B cell (primary cell): ENCODE measurements around the gene ERCC1. TPM values are rescaled to one million over a fixed set of nuclear protein-coding genes. Genes with fewer than 3 reads are reported as not detected.

Source experiments
- ATAC-seq: fragments of 200-7000 bp; cut with Tn5 transposase; one replicate; pipeline ENCODE4 v1.10.0; 2021; ENCODE audit warnings: low read depth, mild to moderate bottlenecking, moderate number of reproducible peaks, moderate library complexity
- CTCF ChIA-PET: fragments of 350-600 bp; sonication (Branson Sonifier 250); formaldehyde crosslinking; loops from one replicate; lab custom pipeline; 2021; ENCODE audit warnings: antibody characterized with exemption, inconsistent platforms; lab: Charles Lee
- POLR2A ChIA-PET: fragments of 350-600 bp; sonication (Branson Sonifier 250); formaldehyde crosslinking; loops from one replicate; lab custom pipeline; 2021; ENCODE audit warnings: antibody characterized with exemption; lab: Charles Lee
- DNase-seq: peaks from one replicate; pipeline ENCODE4 v3.0.0; 2013
- H2AFZ ChIP-seq: 2 replicates; pipeline ENCODE4 v1.6.1; 2012; ENCODE audit warnings: mild to moderate bottlenecking, low read depth, low read length; ENCODE audit not compliant: insufficient read depth, poor library complexity, severe bottlenecking
- H3K27ac ChIP-seq, 2 donors: 1 replicate in 1 of 2; 2 replicates in 1 of 2; pipeline ENCODE4 v1.5.1; 2012 to 2013; ENCODE audit warnings: low read length in 2 of 2, mild to moderate bottlenecking in 2 of 2, moderate library complexity in 1 of 2
- H3K27me3 ChIP-seq, 4 experiments: fragments of 200-600 bp in 1 of 4; sonication (generic) in 1 of 4; replicated peaks in 1 of 4; 1 replicate in 2 of 4; 2 replicates in 2 of 4; pipeline versions ENCODE4 v1.6.1 to v1.7.0; 2013 to 2016; ENCODE audit warnings: low read length in 3 of 4, mild to moderate bottlenecking in 2 of 4, mixed read lengths in 1 of 4, moderate library complexity in 1 of 4; ENCODE audit not compliant: insufficient read depth in 4 of 4, control insufficient read depth in 3 of 4; ENCODE audit errors: control extremely low read depth in 1 of 4
- H3K36me3 ChIP-seq, 2 experiments: replicated peaks in 1 of 2; 1 replicate in 1 of 2; 2 replicates in 1 of 2; pipeline versions ENCODE4 v1.6.1 to v1.7.1; 2013; ENCODE audit warnings: low read length in 1 of 2; ENCODE audit not compliant: insufficient read depth in 2 of 2, control insufficient read depth in 1 of 2; ENCODE audit errors: control extremely low read depth in 1 of 2, extremely low read depth in 1 of 2
- H3K4me1 ChIP-seq, 2 donors: fragments of 200-600 bp in 1 of 2; sonication (generic) in 1 of 2; 1 replicate in 1 of 2; 2 replicates in 1 of 2; pipeline versions ENCODE4 v1.5.1 to v1.6.1; 2013 to 2017; ENCODE audit warnings: low read length in 2 of 2; ENCODE audit not compliant: control insufficient read depth in 2 of 2, insufficient read depth in 2 of 2
- H3K4me2 ChIP-seq: replicated peaks from 2 replicates; pipeline ENCODE3; 2012; ENCODE audit warnings: mild to moderate bottlenecking, low read depth, low read length; ENCODE audit not compliant: poor library complexity, severe bottlenecking
- H3K4me3 ChIP-seq, 5 experiments: fragments of 200-600 bp in 1 of 5; sonication (generic) in 1 of 5; 1 replicate in 3 of 5; 2 replicates in 2 of 5; pipeline versions ENCODE4 v1.5.1 to v1.7.0; 2011 to 2016; ENCODE audit warnings: low read length in 4 of 5, mild to moderate bottlenecking in 4 of 5, low read depth in 2 of 5, control low read depth in 1 of 5, moderate library complexity in 1 of 5; ENCODE audit not compliant: insufficient read depth in 1 of 5; ENCODE audit errors: control extremely low read depth in 1 of 5, extremely low read depth in 1 of 5
- H3K79me2 ChIP-seq: fragments of 200-600 bp; sonication (generic); one replicate; pipeline ENCODE4 v1.6.0; 2016; ENCODE audit warnings: low read length; ENCODE audit not compliant: control insufficient read depth, insufficient read depth
- H3K9ac ChIP-seq: fragments of 200-600 bp; sonication (generic); 2 replicates; pipeline ENCODE4 v1.6.1; 2017; ENCODE audit warnings: mild to moderate bottlenecking, low read length, moderate library complexity
- H3K9me3 ChIP-seq, 3 donors: one replicate each; pipeline versions ENCODE4 v1.6.1 to v1.7.1; 2013; ENCODE audit warnings: low read length in 2 of 3; ENCODE audit not compliant: control insufficient read depth in 2 of 3, insufficient read depth in 1 of 3; ENCODE audit errors: control extremely low read depth in 1 of 3
- H4K20me1 ChIP-seq: 2 replicates; pipeline ENCODE4 v1.6.0; 2012; ENCODE audit warnings: mild to moderate bottlenecking, low read length; ENCODE audit not compliant: insufficient read depth, control insufficient read depth, poor library complexity, severe bottlenecking
- H3K27ac Mint-ChIP-seq: one replicate; pipeline ENCODE4 v1.8.0; 2021; ENCODE audit warnings: mixed read lengths
- H3K27me3 Mint-ChIP-seq: one replicate; pipeline ENCODE4 v1.8.0; 2021; ENCODE audit warnings: mixed read lengths
- H3K4me1 Mint-ChIP-seq: one replicate; pipeline ENCODE4 v1.8.0; 2021; ENCODE audit warnings: mixed read lengths
- H3K4me3 Mint-ChIP-seq: one replicate; pipeline ENCODE4 v1.8.0; 2021; ENCODE audit warnings: mixed read lengths
- H3K9me3 Mint-ChIP-seq: one replicate; pipeline ENCODE4 v1.8.0; 2022; ENCODE audit warnings: mixed read lengths; ENCODE audit not compliant: insufficient read depth
- EZH2 ChIP-seq: IDR thresholded peaks from 2 replicates; pipeline ENCODE4 v1.6.1; 2012; ENCODE audit warnings: borderline replicate concordance, low read depth, mild to moderate bottlenecking, moderate library complexity, low read length; ENCODE audit not compliant: insufficient read depth, poor library complexity, severe bottlenecking
- WGBS: methylation state at CpG from one replicate; pipeline ENCODE4 v1.1.5; 2013; ENCODE audit warnings: missing lambda C conversion rate; ENCODE audit not compliant: insufficient coverage; 5-methylcytosine and 5-hydroxymethylcytosine counted together
- intact Hi-C: fragments of 100-400 bp; cut with micrococcal nuclease; formaldehyde crosslinking; loops from one replicate; pipeline ENCODE4 v1.10.0; 2022
- polyA minus RNA-seq: library from RNA; depleted of rRNA, polyadenylated mRNA; stranded (reverse); fragments of >200 nt; gene quantifications from 2 replicates; pipeline ENCODE4 v1.2.3, GENCODE V29; 2012
- polyA plus RNA-seq: library from polyadenylated mRNA; depleted of rRNA; stranded (reverse); fragments of >200 nt; gene quantifications from 2 replicates; pipeline ENCODE4 v1.2.3, GENCODE V29; 2012
- total RNA-seq, 2 donors: library from RNA; stranded (reverse); fragments of 120-200 nt in 1 of 2; gene quantifications; 1 replicate in 1 of 2; 2 replicates in 1 of 2; pipeline versions ENCODE4 v1.2.3 to v1.2.4, GENCODE V29; 2013 to 2022
- TF ChIP-seq, protein P1 (sequence below): fragments of 200-600 bp; IDR thresholded peaks from one replicate; pipeline ENCODE4 v1.8.0; 2022; ENCODE audit warnings: antibody characterized with exemption, mild to moderate bottlenecking

The ERCC1 gene
- 75.7 and 80.2 TPM in 2 replicates for total RNA-seq
- 61.3 TPM for total RNA-seq (2013)
- 66.0 and 81.9 TPM in 2 replicates for polyA plus RNA-seq
- 40.0 and 44.9 TPM in 2 replicates for polyA minus RNA-seq

DNA sequence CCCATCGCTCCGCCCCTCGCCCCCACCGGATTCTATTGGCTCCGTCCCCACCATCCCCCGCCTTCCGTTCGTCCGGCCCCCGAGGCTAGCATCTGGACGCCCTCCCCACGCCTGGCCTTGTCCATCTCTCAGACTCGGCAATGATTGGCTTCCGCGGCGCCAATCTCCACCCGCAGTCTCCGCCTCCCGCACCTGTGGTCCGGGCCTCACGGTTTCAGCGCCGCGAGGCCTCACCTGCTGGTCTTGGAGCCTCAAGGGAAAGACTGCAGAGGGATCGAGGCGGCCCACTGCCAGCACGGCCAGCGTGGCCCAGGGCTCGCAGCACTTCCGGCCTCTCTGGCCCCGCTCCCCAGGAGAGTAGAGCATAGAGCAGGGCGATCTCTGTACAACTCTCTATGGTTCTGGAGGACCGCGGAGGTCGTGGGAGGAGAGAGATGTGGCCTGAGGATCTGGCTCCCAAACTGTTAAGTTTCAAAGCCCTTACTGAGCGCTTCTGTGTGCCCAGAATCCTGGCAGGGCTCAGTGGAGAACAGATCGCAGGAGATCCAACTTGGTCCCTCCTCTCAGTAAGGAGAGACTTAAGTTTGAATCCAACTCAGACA, at the start of gene ERCC1:
ERCC1 (minus strand) TSS at position 329 of the 602 bp plus-strand sequence. CDS start 543 bp downstream, outside the sequence.
- peaks cover 58% of the 10 kb centered on the region for H3K4me1 Mint-ChIP-seq
- H3K4me1 ChIP-seq: peaks cover 36 to 62% of the 10 kb centered on the region in 2 donors

More for the DNA sequence above, at the start of gene ERCC1:
- WGBS: under 1% methylated on average over 37 of the region's 37 CpGs
- Histone ChIP-seq H3K9me3 (no peaks in the 10 kb centered on the region), H3K27me3 (peaks cover 0 to 11% (median 4%) of the 10 kb centered on the region in 4 experiments), H3K4me3 (peak within 1 kb of the TSS; percentile 26 to 77 (median 69)), H3K79me2 (peaks cover 23% of the 10 kb centered on the region), H3K9ac (peak within 1 kb of the TSS; percentile 77), H3K4me2 (peak within 1 kb of the TSS; percentile 88), H3K27ac (peak within 1 kb of the TSS; percentile 64 to 73), H2AFZ (peak within 1 kb of the TSS; percentile 91), H4K20me1 (peaks cover 5% of the 10 kb centered on the region), H3K36me3 (peaks cover 0 to 12% of the 10 kb centered on the region in 2 experiments)
- POLR2A ChIA-PET: interaction anchor here (0.5 kb wide), 1 partner anchor 44 kb away, joined by 4 read pairs; the partner anchor contains the start of gene FOSB
- Mint-ChIP-seq H3K9me3 (no peaks in the 10 kb centered on the region), H3K27ac (peak within 1 kb of the TSS; percentile 94), H3K4me3 (peak within 1 kb of the TSS; percentile 97), H3K27me3 (peaks cover 11% of the 10 kb centered on the region)
- DNase-seq (peak; percentile 87), ATAC-seq (peak; percentile 79)
- TF ChIP-seq, protein P1, sequence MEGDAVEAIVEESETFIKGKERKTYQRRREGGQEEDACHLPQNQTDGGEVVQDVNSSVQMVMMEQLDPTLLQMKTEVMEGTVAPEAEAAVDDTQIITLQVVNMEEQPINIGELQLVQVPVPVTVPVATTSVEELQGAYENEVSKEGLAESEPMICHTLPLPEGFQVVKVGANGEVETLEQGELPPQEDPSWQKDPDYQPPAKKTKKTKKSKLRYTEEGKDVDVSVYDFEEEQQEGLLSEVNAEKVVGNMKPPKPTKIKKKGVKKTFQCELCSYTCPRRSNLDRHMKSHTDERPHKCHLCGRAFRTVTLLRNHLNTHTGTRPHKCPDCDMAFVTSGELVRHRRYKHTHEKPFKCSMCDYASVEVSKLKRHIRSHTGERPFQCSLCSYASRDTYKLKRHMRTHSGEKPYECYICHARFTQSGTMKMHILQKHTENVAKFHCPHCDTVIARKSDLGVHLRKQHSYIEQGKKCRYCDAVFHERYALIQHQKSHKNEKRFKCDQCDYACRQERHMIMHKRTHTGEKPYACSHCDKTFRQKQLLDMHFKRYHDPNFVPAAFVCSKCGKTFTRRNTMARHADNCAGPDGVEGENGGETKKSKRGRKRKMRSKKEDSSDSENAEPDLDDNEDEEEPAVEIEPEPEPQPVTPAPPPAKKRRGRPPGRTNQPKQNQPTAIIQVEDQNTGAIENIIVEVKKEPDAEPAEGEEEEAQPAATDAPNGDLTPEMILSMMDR: no peak
- TF ChIP-seq EZH2: no peak
- CTCF ChIA-PET: interaction anchor here (1.1 to 2.8 kb wide), 5 partner anchors 16 to 138 kb away, joined by 3 to 17 read pairs (median 5); no protein-coding TSS in a partner anchor
- intact Hi-C loops: loop anchor here (1.0 to 2.0 kb wide), 2 partner anchors 15 to 17 kb away; partner anchors contain the start of gene POLR1G
